ENCODE measurements around the gene SASH1.

DNA sequence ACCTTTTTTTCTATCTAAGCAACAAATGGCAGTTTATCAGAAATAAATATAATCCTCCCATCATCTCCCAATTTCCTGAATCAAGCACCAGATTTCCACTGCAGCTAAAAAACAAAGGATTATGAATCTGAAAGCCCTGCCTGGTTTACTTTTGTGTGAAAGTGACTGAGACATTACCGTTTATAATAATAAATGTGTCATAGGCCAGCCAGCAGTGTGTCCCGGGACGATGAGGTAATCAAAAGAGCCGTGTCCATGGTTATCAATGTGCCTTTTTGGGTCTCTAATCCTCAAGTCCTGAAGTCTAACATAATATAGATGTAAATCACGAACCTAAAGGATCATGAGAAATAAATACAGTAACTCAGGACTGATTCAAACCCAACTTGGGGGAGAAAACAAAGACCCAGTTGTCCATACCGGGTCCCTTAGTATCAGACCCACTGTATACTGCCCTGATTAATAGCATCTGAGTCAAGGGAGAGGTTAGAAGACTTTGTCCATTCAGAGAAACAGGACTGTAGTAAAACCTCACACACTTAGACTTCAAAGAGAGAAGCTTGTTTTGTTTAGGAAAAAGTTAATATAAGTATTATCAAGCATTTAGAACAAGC, 149.1 kb downstream of the SASH1 start:
- no peak for TF ChIP-seq ZNF350 (tag by site-specific recombination; IDR thresholded peaks at IDR 0.05)
- no peak for TF ChIP-seq ZNF2 (tag by site-specific recombination; IDR thresholded peaks at IDR 0.05)
- TF ChIP-seq, protein P1, sequence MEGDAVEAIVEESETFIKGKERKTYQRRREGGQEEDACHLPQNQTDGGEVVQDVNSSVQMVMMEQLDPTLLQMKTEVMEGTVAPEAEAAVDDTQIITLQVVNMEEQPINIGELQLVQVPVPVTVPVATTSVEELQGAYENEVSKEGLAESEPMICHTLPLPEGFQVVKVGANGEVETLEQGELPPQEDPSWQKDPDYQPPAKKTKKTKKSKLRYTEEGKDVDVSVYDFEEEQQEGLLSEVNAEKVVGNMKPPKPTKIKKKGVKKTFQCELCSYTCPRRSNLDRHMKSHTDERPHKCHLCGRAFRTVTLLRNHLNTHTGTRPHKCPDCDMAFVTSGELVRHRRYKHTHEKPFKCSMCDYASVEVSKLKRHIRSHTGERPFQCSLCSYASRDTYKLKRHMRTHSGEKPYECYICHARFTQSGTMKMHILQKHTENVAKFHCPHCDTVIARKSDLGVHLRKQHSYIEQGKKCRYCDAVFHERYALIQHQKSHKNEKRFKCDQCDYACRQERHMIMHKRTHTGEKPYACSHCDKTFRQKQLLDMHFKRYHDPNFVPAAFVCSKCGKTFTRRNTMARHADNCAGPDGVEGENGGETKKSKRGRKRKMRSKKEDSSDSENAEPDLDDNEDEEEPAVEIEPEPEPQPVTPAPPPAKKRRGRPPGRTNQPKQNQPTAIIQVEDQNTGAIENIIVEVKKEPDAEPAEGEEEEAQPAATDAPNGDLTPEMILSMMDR (tag by site-specific recombination; IDR thresholded peaks at IDR 0.05), result no peak
- TF ChIP-seq RBAK (tag by site-specific recombination; IDR thresholded peaks at IDR 0.05), result no peak
- TF ChIP-seq, protein P2, sequence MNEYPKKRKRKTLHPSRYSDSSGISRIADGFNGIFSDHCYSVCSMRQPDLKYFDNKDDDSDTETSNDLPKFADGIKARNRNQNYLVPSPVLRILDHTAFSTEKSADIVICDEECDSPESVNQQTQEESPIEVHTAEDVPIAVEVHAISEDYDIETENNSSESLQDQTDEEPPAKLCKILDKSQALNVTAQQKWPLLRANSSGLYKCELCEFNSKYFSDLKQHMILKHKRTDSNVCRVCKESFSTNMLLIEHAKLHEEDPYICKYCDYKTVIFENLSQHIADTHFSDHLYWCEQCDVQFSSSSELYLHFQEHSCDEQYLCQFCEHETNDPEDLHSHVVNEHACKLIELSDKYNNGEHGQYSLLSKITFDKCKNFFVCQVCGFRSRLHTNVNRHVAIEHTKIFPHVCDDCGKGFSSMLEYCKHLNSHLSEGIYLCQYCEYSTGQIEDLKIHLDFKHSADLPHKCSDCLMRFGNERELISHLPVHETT (tag by site-specific recombination; IDR thresholded peaks at IDR 0.05), result no peak
- TF ChIP-seq MYNN (tag by site-specific recombination; IDR thresholded peaks at IDR 0.05; ENCODE audit: borderline replicate concordance), result no peak
- no peak for TF ChIP-seq GLIS2 (tag by site-specific recombination; IDR thresholded peaks at IDR 0.05)
- no peak for TF ChIP-seq ZSCAN30 (tag by site-specific recombination; IDR thresholded peaks at IDR 0.05)
- TF ChIP-seq, protein P3, sequence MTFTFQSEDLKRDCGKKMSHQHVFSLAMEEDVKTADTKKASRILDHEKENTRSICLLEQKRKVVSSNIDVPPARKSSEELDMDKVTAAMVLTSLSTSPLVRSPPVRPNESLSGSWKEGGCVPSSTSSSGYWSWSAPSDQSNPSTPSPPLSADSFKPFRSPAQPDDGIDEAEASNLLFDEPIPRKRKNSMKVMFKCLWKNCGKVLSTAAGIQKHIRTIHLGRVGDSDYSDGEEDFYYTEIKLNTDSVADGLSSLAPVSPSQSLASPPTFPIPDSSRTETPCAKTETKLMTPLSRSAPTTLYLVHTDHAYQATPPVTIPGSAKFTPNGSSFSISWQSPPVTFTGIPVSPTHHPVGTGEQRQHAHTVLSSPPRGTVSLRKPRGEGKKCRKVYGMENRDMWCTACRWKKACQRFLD (tag by site-specific recombination; IDR thresholded peaks at IDR 0.05), result no peak
- TF ChIP-seq, protein P4, sequence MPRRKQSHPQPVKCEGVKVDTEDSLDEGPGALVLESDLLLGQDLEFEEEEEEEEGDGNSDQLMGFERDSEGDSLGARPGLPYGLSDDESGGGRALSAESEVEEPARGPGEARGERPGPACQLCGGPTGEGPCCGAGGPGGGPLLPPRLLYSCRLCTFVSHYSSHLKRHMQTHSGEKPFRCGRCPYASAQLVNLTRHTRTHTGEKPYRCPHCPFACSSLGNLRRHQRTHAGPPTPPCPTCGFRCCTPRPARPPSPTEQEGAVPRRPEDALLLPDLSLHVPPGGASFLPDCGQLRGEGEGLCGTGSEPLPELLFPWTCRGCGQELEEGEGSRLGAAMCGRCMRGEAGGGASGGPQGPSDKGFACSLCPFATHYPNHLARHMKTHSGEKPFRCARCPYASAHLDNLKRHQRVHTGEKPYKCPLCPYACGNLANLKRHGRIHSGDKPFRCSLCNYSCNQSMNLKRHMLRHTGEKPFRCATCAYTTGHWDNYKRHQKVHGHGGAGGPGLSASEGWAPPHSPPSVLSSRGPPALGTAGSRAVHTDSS (tag by site-specific recombination; IDR thresholded peaks at IDR 0.05), result no peak
- TF ChIP-seq ZNF416 (tag by site-specific recombination; IDR thresholded peaks at IDR 0.05), result no peak
- TF ChIP-seq ZNF175 (tag by site-specific recombination; IDR thresholded peaks at IDR 0.05), result no peak

Measured in HEK293 (cell line).